ENCODE measurements around the gene LIN54. TPM values are rescaled to one million over a fixed set of nuclear protein-coding genes. Genes with fewer than 3 reads are reported as not detected.

Gene LIN54
- total and polyA plus RNA-seq, 2 of the 13 experiments (the other 11 are each of a cell fraction or from before 2014, with no cell fraction given) = 25.2 to 32.9 TPM

DNA sequence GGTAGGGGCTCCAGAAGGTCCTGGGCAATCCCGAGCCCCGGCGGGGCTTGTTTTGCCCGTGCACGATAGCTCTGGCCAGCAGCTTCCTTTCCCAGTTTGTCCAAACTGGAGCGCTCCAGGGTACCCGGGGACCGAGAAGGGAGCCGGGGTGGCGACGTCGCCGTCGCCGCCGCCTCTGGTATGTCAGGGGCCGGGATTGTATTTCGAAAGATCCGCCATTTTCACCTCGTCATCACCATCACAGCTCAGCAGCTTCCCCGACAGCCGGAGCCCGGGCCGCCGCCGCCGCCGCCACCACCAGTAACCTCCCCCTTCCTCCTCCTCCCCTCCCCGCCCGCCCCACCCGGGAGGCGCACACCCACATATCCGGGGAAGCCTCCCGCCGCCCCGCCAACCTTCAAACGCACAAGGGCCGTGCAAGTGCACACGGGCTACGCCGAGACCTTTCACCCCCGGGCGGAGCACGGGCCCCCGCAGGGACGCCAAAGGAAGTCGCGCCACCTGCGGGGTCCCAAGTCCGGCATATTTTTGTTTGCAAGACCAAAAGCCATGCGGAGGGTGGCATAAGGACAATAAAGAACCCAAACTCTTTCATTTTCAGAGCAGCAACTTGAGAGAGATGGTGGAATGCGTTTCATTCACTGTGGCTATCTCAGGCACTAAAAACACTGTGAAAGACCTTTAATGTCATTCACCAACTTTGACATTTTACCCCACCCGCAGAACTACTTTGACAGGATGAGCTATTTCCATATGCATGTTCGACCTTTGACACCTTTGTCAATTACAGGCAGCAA, at the start of gene LIN54 (continued):
- TF ChIP-seq, protein P1, sequence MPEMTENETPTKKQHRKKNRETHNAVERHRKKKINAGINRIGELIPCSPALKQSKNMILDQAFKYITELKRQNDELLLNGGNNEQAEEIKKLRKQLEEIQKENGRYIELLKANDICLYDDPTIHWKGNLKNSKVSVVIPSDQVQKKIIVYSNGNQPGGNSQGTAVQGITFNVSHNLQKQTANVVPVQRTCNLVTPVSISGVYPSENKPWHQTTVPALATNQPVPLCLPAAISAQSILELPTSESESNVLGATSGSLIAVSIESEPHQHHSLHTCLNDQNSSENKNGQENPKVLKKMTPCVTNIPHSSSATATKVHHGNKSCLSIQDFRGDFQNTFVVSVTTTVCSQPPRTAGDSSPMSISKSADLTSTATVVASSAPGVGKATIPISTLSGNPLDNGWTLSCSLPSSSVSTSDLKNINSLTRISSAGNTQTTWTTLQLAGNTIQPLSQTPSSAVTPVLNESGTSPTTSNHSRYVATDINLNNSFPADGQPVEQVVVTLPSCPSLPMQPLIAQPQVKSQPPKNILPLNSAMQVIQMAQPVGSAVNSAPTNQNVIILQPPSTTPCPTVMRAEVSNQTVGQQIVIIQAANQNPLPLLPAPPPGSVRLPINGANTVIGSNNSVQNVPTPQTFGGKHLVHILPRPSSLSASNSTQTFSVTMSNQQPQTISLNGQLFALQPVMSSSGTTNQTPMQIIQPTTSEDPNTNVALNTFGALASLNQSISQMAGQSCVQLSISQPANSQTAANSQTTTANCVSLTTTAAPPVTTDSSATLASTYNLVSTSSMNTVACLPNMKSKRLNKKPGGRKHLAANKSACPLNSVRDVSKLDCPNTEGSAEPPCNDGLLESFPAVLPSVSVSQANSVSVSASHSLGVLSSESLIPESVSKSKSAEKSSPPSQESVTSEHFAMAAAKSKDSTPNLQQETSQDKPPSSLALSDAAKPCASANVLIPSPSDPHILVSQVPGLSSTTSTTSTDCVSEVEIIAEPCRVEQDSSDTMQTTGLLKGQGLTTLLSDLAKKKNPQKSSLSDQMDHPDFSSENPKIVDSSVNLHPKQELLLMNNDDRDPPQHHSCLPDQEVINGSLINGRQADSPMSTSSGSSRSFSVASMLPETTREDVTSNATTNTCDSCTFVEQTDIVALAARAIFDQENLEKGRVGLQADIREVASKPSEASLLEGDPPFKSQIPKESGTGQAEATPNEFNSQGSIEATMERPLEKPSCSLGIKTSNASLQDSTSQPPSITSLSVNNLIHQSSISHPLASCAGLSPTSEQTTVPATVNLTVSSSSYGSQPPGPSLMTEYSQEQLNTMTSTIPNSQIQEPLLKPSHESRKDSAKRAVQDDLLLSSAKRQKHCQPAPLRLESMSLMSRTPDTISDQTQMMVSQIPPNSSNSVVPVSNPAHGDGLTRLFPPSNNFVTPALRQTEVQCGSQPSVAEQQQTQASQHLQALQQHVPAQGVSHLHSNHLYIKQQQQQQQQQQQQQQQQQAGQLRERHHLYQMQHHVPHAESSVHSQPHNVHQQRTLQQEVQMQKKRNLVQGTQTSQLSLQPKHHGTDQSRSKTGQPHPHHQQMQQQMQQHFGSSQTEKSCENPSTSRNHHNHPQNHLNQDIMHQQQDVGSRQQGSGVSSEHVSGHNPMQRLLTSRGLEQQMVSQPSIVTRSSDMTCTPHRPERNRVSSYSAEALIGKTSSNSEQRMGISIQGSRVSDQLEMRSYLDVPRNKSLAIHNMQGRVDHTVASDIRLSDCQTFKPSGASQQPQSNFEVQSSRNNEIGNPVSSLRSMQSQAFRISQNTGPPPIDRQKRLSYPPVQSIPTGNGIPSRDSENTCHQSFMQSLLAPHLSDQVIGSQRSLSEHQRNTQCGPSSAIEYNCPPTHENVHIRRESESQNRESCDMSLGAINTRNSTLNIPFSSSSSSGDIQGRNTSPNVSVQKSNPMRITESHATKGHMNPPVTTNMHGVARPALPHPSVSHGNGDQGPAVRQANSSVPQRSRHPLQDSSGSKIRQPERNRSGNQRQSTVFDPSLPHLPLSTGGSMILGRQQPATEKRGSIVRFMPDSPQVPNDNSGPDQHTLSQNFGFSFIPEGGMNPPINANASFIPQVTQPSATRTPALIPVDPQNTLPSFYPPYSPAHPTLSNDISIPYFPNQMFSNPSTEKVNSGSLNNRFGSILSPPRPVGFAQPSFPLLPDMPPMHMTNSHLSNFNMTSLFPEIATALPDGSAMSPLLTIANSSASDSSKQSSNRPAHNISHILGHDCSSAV (CRISPR knock-in tag; IDR thresholded peaks at IDR 0.05; ENCODE audit: borderline replicate concordance) = no peak
- TF ChIP-seq GABPA (IDR thresholded peaks at IDR 0.05; ENCODE audit: low read depth, low read length) = no peak; the same call in 1 of the 2 replicates
- peak; percentile 78 for TF ChIP-seq GABPA (CRISPR knock-in tag; IDR thresholded peaks at IDR 0.05; ENCODE audit: low read depth)
- TF ChIP-seq TEAD2 (CRISPR knock-in tag; IDR thresholded peaks at IDR 0.05) = no peak
- no peak for TF ChIP-seq SRF (IDR thresholded peaks at IDR 0.05; ENCODE audit: low read depth, low read length)
- TF ChIP-seq ZC3H4 (CRISPR knock-in tag; IDR thresholded peaks at IDR 0.05; ENCODE audit: borderline replicate concordance) = no peak
- TF ChIP-seq, protein P2, sequence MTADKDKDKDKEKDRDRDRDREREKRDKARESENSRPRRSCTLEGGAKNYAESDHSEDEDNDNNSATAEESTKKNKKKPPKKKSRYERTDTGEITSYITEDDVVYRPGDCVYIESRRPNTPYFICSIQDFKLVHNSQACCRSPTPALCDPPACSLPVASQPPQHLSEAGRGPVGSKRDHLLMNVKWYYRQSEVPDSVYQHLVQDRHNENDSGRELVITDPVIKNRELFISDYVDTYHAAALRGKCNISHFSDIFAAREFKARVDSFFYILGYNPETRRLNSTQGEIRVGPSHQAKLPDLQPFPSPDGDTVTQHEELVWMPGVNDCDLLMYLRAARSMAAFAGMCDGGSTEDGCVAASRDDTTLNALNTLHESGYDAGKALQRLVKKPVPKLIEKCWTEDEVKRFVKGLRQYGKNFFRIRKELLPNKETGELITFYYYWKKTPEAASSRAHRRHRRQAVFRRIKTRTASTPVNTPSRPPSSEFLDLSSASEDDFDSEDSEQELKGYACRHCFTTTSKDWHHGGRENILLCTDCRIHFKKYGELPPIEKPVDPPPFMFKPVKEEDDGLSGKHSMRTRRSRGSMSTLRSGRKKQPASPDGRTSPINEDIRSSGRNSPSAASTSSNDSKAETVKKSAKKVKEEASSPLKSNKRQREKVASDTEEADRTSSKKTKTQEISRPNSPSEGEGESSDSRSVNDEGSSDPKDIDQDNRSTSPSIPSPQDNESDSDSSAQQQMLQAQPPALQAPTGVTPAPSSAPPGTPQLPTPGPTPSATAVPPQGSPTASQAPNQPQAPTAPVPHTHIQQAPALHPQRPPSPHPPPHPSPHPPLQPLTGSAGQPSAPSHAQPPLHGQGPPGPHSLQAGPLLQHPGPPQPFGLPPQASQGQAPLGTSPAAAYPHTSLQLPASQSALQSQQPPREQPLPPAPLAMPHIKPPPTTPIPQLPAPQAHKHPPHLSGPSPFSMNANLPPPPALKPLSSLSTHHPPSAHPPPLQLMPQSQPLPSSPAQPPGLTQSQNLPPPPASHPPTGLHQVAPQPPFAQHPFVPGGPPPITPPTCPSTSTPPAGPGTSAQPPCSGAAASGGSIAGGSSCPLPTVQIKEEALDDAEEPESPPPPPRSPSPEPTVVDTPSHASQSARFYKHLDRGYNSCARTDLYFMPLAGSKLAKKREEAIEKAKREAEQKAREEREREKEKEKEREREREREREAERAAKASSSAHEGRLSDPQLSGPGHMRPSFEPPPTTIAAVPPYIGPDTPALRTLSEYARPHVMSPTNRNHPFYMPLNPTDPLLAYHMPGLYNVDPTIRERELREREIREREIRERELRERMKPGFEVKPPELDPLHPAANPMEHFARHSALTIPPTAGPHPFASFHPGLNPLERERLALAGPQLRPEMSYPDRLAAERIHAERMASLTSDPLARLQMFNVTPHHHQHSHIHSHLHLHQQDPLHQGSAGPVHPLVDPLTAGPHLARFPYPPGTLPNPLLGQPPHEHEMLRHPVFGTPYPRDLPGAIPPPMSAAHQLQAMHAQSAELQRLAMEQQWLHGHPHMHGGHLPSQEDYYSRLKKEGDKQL (CRISPR knock-in tag; IDR thresholded peaks at IDR 0.05; ENCODE audit: low read depth) = no peak
- no peak for TF ChIP-seq POLR2AphosphoS2 (IDR thresholded peaks at IDR 0.05; ENCODE audit: low read depth, low read length)
- no peak for TF ChIP-seq MTF2 (CRISPR knock-in tag; IDR thresholded peaks at IDR 0.05; ENCODE audit: borderline replicate concordance)
- TF ChIP-seq ZNF891 (CRISPR knock-in tag; IDR thresholded peaks at IDR 0.05) = no peak
- TF ChIP-seq NR2F1 (CRISPR knock-in tag; IDR thresholded peaks at IDR 0.05) = peak; percentile 85 to 87
- peak; percentile 70 for TF ChIP-seq SPEN (CRISPR knock-in tag; IDR thresholded peaks at IDR 0.05; ENCODE audit: low read depth)
- peak; percentile 57; the same call in 1 of the 2 replicates for TF ChIP-seq KDM6A (CRISPR knock-in tag; IDR thresholded peaks at IDR 0.05; ENCODE audit: low read depth)
- no peak for TF ChIP-seq ZSCAN22 (CRISPR knock-in tag; IDR thresholded peaks at IDR 0.05)
- peak; percentile 64 for TF ChIP-seq U2AF1 (optimal IDR thresholded peaks at IDR 0.05; ENCODE audit: low read depth, low read length)
- TF ChIP-seq KLF11 (CRISPR knock-in tag; IDR thresholded peaks at IDR 0.05) = no peak
- no peak for TF ChIP-seq CCAR2 (optimal IDR thresholded peaks at IDR 0.05; ENCODE audit: low read depth, low read length)
